ENCODE measurements around the gene LENG1. TPM values are rescaled to one million over a fixed set of nuclear protein-coding genes. Genes with fewer than 3 reads are reported as not detected.
A peak's percentile ranks its signal among the peaks of the same experiment; 100 is the strongest.
"Not testable (repeated sequence)": the region's sequence is repeated elsewhere in the genome, so short reads cannot be mapped to it uniquely, and the experiment has no call there.

LENG1 gene
- total and polyA plus RNA-seq, 2 experiments from 2014 or later: 8.4 to 15.0 TPM

DNA sequence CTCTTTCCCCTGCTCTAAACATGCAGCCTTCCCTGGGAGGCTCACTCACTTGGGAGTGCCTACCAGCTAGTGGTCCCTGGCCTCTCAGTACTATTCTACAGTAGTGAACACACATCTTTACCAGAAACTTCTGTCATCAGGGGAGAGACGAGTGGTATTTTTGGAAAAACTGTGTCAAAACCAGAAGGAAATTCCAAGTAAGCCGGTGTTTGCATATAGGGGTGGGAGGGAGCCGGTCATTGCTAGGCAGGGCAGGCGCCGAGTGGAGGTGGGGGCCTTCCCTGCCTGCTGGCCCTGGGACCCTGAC, 48.1 kb upstream of the LENG1 start:
- no peaks in the 10 kb centered on the region for H3K27me3 ChIP-seq
- H3K4me3 ChIP-seq: no peak overlapping the region
- WGBS (ENCODE audit: low lambda C conversion rate, missing lambda C conversion rate): 83% methylated on average over 5 of the region's 5 CpGs
- no peaks in the 10 kb centered on the region for H3K9me3 ChIP-seq (ENCODE audit: low read depth)
- H3K36me3 ChIP-seq (replicated peaks; ENCODE audit: insufficient read depth, low read depth): no peaks in the 10 kb centered on the region
- peaks cover 64% of the 10 kb centered on the region for H4K20me1 ChIP-seq (ENCODE audit: insufficient read depth, poor library complexity, severe bottlenecking)
- peaks cover 62% of the 10 kb centered on the region for H3K4me1 ChIP-seq (ENCODE audit: insufficient read depth)
- H3K4me2 ChIP-seq: peak overlapping the region; percentile 52
- H3K79me2 ChIP-seq: peaks cover 62% of the 10 kb centered on the region
- no peaks in the 10 kb centered on the region for H3K9me2 ChIP-seq (replicated peaks; ENCODE audit: insufficient read depth)
- H3K27ac ChIP-seq: peak overlapping the region; percentile 91
- DNase-seq (ENCODE audit: low spot score): no peak
- TF ChIP-seq EZH2phosphoT487 (IDR thresholded peaks at IDR 0.05; ENCODE audit: low read depth, severe bottlenecking, unreplicated experiment): no peak
- no peak for TF ChIP-seq EZH2 (IDR thresholded peaks at IDR 0.05; ENCODE audit: borderline replicate concordance)
- TF ChIP-seq, protein P1, sequence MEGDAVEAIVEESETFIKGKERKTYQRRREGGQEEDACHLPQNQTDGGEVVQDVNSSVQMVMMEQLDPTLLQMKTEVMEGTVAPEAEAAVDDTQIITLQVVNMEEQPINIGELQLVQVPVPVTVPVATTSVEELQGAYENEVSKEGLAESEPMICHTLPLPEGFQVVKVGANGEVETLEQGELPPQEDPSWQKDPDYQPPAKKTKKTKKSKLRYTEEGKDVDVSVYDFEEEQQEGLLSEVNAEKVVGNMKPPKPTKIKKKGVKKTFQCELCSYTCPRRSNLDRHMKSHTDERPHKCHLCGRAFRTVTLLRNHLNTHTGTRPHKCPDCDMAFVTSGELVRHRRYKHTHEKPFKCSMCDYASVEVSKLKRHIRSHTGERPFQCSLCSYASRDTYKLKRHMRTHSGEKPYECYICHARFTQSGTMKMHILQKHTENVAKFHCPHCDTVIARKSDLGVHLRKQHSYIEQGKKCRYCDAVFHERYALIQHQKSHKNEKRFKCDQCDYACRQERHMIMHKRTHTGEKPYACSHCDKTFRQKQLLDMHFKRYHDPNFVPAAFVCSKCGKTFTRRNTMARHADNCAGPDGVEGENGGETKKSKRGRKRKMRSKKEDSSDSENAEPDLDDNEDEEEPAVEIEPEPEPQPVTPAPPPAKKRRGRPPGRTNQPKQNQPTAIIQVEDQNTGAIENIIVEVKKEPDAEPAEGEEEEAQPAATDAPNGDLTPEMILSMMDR (IDR thresholded peaks at IDR 0.05; ENCODE audit: poor library complexity): no peak
- H2AFZ ChIP-seq: no peak overlapping the region

DNA sequence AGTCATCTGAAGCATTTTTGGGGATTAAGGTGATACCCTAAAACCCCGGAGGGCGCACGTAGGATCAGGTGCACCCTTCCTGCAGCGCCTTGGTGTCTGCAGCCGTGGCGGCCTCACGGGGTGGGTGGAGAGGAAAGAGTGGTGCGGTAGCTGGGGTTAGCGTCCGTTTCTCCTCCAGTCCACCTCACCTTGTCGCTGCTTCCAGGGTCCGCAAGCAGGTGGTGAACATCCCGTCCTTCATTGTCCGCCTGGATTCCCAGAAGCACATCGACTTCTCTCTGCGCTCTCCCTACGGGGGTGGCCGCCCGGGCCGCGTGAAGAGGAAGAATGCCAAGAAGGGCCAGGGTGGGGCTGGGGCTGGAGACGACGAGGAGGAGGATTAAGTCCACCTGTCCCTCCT, 47.7 kb upstream of the LENG1 start:
- not testable (repeated sequence) for H3K4me2 ChIP-seq; H3K4me3 ChIP-seq; H3K27me3 ChIP-seq; H3K9me3 ChIP-seq (ENCODE audit: low read depth); H3K36me3 ChIP-seq (replicated peaks; ENCODE audit: insufficient read depth, low read depth); H2AFZ ChIP-seq; H3K9me2 ChIP-seq (replicated peaks; ENCODE audit: insufficient read depth); DNase-seq (ENCODE audit: low spot score)
- Histone ChIP-seq H3K79me2 (peaks cover 62% of the 10 kb centered on the region), H3K4me1 (ENCODE audit: insufficient read depth) (peaks cover 66% of the 10 kb centered on the region), H3K27ac (peak overlapping the region; percentile 91), H4K20me1 (ENCODE audit: insufficient read depth, poor library complexity, severe bottlenecking) (peaks cover 69% of the 10 kb centered on the region)
- WGBS (ENCODE audit: low lambda C conversion rate, missing lambda C conversion rate): 94% methylated on average over 20 of the region's 23 CpGs

DNA sequence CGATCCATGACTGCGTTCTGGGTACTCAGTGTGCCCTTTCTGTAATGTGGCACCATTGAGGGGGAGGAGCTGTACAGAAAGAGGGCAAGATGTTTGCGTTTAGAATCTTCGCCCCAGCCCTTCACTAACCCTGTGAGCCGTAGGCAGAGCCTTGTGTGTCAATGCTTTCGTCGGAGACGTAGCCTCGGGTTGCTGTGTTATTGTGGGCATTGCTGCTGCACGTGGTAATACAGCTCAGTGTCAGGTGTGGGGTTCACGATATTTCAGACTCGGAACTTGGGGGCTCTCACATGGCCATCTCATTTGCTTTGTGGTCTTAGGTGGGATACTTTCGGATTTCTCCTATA, 47.3 kb upstream of the LENG1 start:
- no peak for DNase-seq (ENCODE audit: low spot score)
- H3K27ac ChIP-seq: peak overlapping the region; percentile 91
- H2AFZ ChIP-seq: no peak overlapping the region
- H3K4me3 ChIP-seq: no peak overlapping the region
- no peaks in the 10 kb centered on the region for H3K27me3 ChIP-seq
- peaks cover 73% of the 10 kb centered on the region for H4K20me1 ChIP-seq (ENCODE audit: insufficient read depth, poor library complexity, severe bottlenecking)
- no peaks in the 10 kb centered on the region for H3K9me2 ChIP-seq (replicated peaks; ENCODE audit: insufficient read depth)
- TF ChIP-seq EZH2 (IDR thresholded peaks at IDR 0.05; ENCODE audit: borderline replicate concordance) (no peak), EZH2phosphoT487 (IDR thresholded peaks at IDR 0.05; ENCODE audit: low read depth, severe bottlenecking, unreplicated experiment) (no peak)
- TF ChIP-seq, protein P1 (IDR thresholded peaks at IDR 0.05; ENCODE audit: poor library complexity): no peak
- peaks cover 70% of the 10 kb centered on the region for H3K4me1 ChIP-seq (ENCODE audit: insufficient read depth)
- peaks cover 4% of the 10 kb centered on the region for H3K36me3 ChIP-seq (replicated peaks; ENCODE audit: insufficient read depth, low read depth)
- no peak overlapping the region for H3K4me2 ChIP-seq
- no peaks in the 10 kb centered on the region for H3K9me3 ChIP-seq (ENCODE audit: low read depth)
- 90% methylated on average over 13 of the region's 13 CpGs for WGBS (ENCODE audit: low lambda C conversion rate, missing lambda C conversion rate)
- H3K79me2 ChIP-seq: peaks cover 64% of the 10 kb centered on the region

DNA sequence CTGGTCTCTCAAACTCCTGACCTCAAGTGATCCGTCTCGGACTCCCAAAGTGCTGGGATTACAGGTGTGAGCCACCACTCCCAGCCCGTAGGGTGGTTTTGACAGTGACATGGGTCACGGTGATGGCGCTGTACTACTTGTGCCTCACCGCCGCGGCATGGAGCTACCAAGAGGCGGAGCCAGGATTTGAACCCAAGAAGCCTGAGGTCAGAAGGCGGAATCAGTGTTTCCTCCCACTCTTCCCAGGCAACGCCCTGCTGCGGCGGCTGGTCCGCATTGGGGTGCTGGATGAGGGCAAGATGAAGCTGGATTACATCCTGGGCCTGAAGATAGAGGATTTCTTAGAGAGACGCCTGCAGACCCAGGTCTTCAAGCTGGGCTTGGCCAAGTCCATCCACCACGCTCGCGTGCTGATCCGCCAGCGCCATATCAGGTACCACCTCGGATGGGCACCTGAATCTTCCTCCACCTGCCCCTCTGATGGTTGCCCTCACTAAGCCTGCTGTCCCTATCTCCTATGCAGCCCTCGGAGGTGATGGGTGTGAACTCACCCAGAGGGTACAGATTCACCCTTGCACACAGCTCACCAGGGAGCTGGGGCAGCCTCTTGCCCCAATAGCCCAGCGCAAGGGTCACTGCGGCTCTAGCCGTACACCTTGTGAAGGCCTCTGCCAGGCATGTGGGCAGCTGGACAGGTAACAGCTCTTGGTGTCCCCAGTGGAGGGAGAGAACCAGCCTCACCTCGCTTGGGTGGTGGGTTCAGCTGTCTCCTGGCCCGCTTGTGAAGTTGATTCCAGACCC, 46.7 kb upstream of the LENG1 start:
- no peak overlapping the region for H3K4me2 ChIP-seq
- peaks cover 68% of the 10 kb centered on the region for H3K4me1 ChIP-seq (ENCODE audit: insufficient read depth)
- peaks cover 4% of the 10 kb centered on the region for H3K36me3 ChIP-seq (replicated peaks; ENCODE audit: insufficient read depth, low read depth)
- H3K9me3 ChIP-seq (ENCODE audit: low read depth): no peaks in the 10 kb centered on the region
- H3K4me3 ChIP-seq: no peak overlapping the region
- peaks cover 78% of the 10 kb centered on the region for H4K20me1 ChIP-seq (ENCODE audit: insufficient read depth, poor library complexity, severe bottlenecking)
- no peaks in the 10 kb centered on the region for H3K9me2 ChIP-seq (replicated peaks; ENCODE audit: insufficient read depth)
- no peak overlapping the region for H3K27ac ChIP-seq
- WGBS (ENCODE audit: low lambda C conversion rate, missing lambda C conversion rate): 96% methylated on average over 27 of the region's 27 CpGs
- H3K27me3 ChIP-seq: no peaks in the 10 kb centered on the region
- no peak for DNase-seq (ENCODE audit: low spot score)
- peaks cover 67% of the 10 kb centered on the region for H3K79me2 ChIP-seq
- H2AFZ ChIP-seq: no peak overlapping the region
- no peak for TF ChIP-seq EZH2phosphoT487 (IDR thresholded peaks at IDR 0.05; ENCODE audit: low read depth, severe bottlenecking, unreplicated experiment)
- TF ChIP-seq EZH2 (IDR thresholded peaks at IDR 0.05; ENCODE audit: borderline replicate concordance): no peak
- TF ChIP-seq, protein P1 (IDR thresholded peaks at IDR 0.05; ENCODE audit: poor library complexity): no peak

Data from hepatocyte (in vitro differentiated cells).